HepG2 (cell line): ENCODE data around the gene YY1. TPM values are rescaled to one million over a fixed set of nuclear protein-coding genes. Genes with fewer than 3 reads are reported as not detected.
A peak's percentile ranks its signal among the peaks of the same experiment; 100 is the strongest.

Source experiments
- BRCA1 ChIP-seq: sonication (generic); formaldehyde crosslinking; IDR thresholded peaks from 2 replicates; pipeline ENCODE4 v1.4.0; 2020; ENCODE audit warnings: missing genetic modification reagents
- NR2F6 ChIP-seq, 2 experiments: IDR thresholded peaks; 2 replicates each; pipeline ENCODE4 v1.6.1; 2016; ENCODE audit warnings: antibody characterized with exemption in 1 of 2, mild to moderate bottlenecking in 1 of 2
- POGZ ChIP-seq: sonication (generic); formaldehyde crosslinking; IDR thresholded peaks from 2 replicates; pipeline ENCODE4 v1.4.0; 2020; ENCODE audit warnings: mild to moderate bottlenecking, missing genetic modification reagents
- SP2 ChIP-seq: sonication (generic); formaldehyde crosslinking; IDR thresholded peaks from 2 replicates; pipeline ENCODE4 v1.5.1; 2020; ENCODE audit warnings: mild to moderate bottlenecking, missing genetic modification reagents
- SP5 ChIP-seq: IDR thresholded peaks from 2 replicates; pipeline ENCODE4 v1.6.1; 2016; ENCODE audit warnings: low read depth, borderline replicate concordance
- SSRP1 ChIP-seq: IDR thresholded peaks from 2 replicates; pipeline ENCODE4 v1.6.1; 2016; ENCODE audit warnings: control low read depth
- YEATS2 ChIP-seq: sonication (generic); formaldehyde crosslinking; IDR thresholded peaks from 2 replicates; pipeline ENCODE4 v1.4.0; 2020; ENCODE audit warnings: missing genetic modification reagents, borderline replicate concordance
- ZNF292 ChIP-seq: sonication (generic); formaldehyde crosslinking; IDR thresholded peaks from 2 replicates; pipeline ENCODE4 v1.8.1; 2022; ENCODE audit warnings: mild to moderate bottlenecking, low read depth, missing genetic modification reagents, borderline replicate concordance
- ZNF317 ChIP-seq: sonication (generic); formaldehyde crosslinking; IDR thresholded peaks from 2 replicates; pipeline ENCODE4 v1.5.0; 2020; ENCODE audit warnings: mild to moderate bottlenecking, missing genetic modification reagents
- ZNF510 ChIP-seq: sonication (generic); formaldehyde crosslinking; IDR thresholded peaks from 2 replicates; pipeline ENCODE4 v1.4.0; 2020; ENCODE audit warnings: low read depth, mild to moderate bottlenecking, missing genetic modification reagents
- ZZZ3 ChIP-seq: sonication (generic); formaldehyde crosslinking; IDR thresholded peaks from 2 replicates; pipeline ENCODE4 v1.4.0; 2020; ENCODE audit warnings: missing genetic modification reagents, mild to moderate bottlenecking, borderline replicate concordance
- polyA plus RNA-seq, 8 experiments: library from polyadenylated mRNA; depleted of rRNA in 3 of 8; stranded (reverse) in 7 of 8; unstranded in 1 of 8; fragments of >200 nt; fragmentation: Illumina TruSeq in 4 of 8; extraction: Trizol in 4 of 8; gene quantifications; 2 replicates each; pipeline versions ENCODE4 v1.2.1 to v1.2.3, GENCODE V29; 2011 to 2016; ENCODE audit warnings: low read depth in 4 of 8, missing spikeins in 1 of 8, mixed read lengths in 1 of 8; ENCODE audit not compliant: insufficient read depth in 1 of 8
- total RNA-seq, 5 experiments: library from RNA; depleted of rRNA; stranded (reverse); fragments of >200 nt; fragmentation: Illumina TruSeq; extraction: Trizol; gene quantifications; 2 replicates each; pipeline ENCODE4 v1.2.3, GENCODE V29; 2016; ENCODE audit warnings: low read depth in 1 of 5
- TF ChIP-seq, protein P1 (sequence below): sonication (generic); formaldehyde crosslinking; IDR thresholded peaks from 2 replicates; pipeline ENCODE4 v1.4.0; 2020; ENCODE audit warnings: missing genetic modification reagents, borderline replicate concordance
- TF ChIP-seq, protein P2 (sequence below): sonication (generic); formaldehyde crosslinking; IDR thresholded peaks from 2 replicates; pipeline ENCODE4 v1.4.0; 2020; ENCODE audit warnings: mild to moderate bottlenecking, missing genetic modification reagents
- TF ChIP-seq, protein P3 (sequence below): sonication (generic); formaldehyde crosslinking; IDR thresholded peaks from 2 replicates; pipeline ENCODE4 v1.5.0; 2020; ENCODE audit warnings: mild to moderate bottlenecking, missing genetic modification reagents
- TF ChIP-seq, protein P4 (sequence below): sonication (generic); formaldehyde crosslinking; IDR thresholded peaks from 2 replicates; pipeline ENCODE4 v1.9.0; 2022; ENCODE audit warnings: low read depth, missing genetic modification reagents
- TF ChIP-seq, protein P5 (sequence below): sonication (generic); formaldehyde crosslinking; IDR thresholded peaks from 2 replicates; pipeline ENCODE4 v1.4.0; 2020; ENCODE audit warnings: mild to moderate bottlenecking, low read depth, missing genetic modification reagents

Gene YY1
- total and polyA plus RNA-seq, 2 of the 13 experiments (the other 11 are each of a cell fraction or from before 2014, with no cell fraction given): 29.4 to 68.1 TPM

DNA sequence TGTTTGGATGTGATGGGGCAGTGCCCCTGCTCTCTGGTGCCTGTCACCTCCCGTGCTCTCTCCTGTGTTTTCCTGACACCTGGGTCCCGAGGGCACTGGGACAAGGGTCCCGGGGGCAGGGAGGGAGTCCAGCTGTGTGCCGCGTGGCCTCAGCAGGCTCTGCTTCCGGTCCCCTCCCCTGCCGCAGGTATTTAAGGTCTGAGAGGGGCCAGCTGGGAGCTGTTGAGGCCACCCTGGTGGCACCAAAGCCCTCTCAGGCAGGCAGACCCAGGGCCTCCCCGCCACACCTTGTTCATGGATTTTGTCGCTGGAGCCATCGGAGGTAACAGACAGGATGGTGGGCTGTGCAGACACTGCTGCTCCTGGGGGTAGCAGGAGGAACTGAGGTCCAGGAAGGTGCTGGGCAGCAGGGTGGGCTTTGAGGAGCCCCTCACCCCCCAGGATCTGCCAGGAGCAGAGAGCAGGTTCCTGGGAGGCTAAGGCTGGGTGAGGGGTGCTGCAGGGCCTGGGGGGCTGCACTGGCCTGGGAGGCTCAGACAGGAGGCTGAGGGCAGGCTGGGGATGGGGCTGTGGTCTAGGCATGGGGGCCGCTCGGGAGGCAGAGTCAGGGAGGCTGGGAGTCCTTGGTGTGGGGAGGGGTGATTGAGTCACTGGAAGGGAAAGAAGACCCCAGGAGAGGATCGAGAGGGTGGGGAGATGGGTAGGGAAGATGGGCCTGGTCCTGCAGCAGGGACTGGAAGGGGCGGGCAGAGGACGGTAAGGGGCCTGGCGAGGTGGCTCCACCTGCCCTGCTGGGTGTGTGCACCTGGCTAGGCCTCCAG lies 84.4 kb downstream of the YY1 start, which contains the start of gene SLC25A47 (continued):
- TF ChIP-seq, protein P1, sequence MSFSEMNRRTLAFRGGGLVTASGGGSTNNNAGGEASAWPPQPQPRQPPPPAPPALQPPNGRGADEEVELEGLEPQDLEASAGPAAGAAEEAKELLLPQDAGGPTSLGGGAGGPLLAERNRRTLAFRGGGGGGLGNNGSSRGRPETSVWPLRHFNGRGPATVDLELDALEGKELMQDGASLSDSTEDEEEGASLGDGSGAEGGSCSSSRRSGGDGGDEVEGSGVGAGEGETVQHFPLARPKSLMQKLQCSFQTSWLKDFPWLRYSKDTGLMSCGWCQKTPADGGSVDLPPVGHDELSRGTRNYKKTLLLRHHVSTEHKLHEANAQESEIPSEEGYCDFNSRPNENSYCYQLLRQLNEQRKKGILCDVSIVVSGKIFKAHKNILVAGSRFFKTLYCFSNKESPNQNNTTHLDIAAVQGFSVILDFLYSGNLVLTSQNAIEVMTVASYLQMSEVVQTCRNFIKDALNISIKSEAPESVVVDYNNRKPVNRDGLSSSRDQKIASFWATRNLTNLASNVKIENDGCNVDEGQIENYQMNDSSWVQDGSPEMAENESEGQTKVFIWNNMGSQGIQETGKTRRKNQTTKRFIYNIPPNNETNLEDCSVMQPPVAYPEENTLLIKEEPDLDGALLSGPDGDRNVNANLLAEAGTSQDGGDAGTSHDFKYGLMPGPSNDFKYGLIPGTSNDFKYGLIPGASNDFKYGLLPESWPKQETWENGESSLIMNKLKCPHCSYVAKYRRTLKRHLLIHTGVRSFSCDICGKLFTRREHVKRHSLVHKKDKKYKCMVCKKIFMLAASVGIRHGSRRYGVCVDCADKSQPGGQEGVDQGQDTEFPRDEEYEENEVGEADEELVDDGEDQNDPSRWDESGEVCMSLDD (CRISPR knock-in tag): no peak
- TF ChIP-seq SP2 (CRISPR knock-in tag): peak; percentile 45
- peak; percentile 55; the same call in 1 of the 2 replicates for TF ChIP-seq ZNF510 (CRISPR knock-in tag)
- TF ChIP-seq, protein P2, sequence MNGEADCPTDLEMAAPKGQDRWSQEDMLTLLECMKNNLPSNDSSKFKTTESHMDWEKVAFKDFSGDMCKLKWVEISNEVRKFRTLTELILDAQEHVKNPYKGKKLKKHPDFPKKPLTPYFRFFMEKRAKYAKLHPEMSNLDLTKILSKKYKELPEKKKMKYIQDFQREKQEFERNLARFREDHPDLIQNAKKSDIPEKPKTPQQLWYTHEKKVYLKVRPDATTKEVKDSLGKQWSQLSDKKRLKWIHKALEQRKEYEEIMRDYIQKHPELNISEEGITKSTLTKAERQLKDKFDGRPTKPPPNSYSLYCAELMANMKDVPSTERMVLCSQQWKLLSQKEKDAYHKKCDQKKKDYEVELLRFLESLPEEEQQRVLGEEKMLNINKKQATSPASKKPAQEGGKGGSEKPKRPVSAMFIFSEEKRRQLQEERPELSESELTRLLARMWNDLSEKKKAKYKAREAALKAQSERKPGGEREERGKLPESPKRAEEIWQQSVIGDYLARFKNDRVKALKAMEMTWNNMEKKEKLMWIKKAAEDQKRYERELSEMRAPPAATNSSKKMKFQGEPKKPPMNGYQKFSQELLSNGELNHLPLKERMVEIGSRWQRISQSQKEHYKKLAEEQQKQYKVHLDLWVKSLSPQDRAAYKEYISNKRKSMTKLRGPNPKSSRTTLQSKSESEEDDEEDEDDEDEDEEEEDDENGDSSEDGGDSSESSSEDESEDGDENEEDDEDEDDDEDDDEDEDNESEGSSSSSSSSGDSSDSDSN: no peak
- TF ChIP-seq POGZ: peak; percentile 14; the same call in 1 of the 2 replicates
- TF ChIP-seq YEATS2 (CRISPR knock-in tag): no peak
- 0 out of 2 replicates have a peak, but pooled peaks have one; percentile 54 for TF ChIP-seq ZZZ3 (CRISPR knock-in tag)
- no peak for TF ChIP-seq BRCA1
- TF ChIP-seq, protein P3, sequence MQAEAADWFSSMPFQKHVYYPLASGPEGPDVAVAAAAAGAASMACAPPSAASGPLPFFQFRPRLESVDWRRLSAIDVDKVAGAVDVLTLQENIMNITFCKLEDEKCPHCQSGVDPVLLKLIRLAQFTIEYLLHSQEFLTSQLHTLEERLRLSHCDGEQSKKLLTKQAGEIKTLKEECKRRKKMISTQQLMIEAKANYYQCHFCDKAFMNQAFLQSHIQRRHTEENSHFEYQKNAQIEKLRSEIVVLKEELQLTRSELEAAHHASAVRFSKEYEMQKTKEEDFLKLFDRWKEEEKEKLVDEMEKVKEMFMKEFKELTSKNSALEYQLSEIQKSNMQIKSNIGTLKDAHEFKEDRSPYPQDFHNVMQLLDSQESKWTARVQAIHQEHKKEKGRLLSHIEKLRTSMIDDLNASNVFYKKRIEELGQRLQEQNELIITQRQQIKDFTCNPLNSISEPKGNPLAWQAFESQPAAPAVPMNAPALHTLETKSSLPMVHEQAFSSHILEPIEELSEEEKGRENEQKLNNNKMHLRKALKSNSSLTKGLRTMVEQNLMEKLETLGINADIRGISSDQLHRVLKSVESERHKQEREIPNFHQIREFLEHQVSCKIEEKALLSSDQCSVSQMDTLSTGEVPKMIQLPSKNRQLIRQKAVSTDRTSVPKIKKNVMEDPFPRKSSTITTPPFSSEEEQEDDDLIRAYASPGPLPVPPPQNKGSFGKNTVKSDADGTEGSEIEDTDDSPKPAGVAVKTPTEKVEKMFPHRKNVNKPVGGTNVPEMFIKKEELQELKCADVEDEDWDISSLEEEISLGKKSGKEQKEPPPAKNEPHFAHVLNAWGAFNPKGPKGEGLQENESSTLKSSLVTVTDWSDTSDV (CRISPR knock-in tag): no peak
- TF ChIP-seq ZNF317 (CRISPR knock-in tag): no peak
- no peak for TF ChIP-seq ZNF292 (CRISPR knock-in tag)
- TF ChIP-seq, protein P4, sequence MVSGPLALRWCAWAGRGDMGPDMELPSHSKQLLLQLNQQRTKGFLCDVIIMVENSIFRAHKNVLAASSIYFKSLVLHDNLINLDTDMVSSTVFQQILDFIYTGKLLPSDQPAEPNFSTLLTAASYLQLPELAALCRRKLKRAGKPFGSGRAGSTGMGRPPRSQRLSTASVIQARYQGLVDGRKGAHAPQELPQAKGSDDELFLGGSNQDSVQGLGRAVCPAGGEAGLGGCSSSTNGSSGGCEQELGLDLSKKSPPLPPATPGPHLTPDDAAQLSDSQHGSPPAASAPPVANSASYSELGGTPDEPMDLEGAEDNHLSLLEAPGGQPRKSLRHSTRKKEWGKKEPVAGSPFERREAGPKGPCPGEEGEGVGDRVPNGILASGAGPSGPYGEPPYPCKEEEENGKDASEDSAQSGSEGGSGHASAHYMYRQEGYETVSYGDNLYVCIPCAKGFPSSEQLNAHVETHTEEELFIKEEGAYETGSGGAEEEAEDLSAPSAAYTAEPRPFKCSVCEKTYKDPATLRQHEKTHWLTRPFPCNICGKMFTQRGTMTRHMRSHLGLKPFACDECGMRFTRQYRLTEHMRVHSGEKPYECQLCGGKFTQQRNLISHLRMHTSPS (CRISPR knock-in tag): peak; percentile 83; the same call in 1 of the 2 replicates
- TF ChIP-seq SP5 (CRISPR knock-in tag): no peak
- TF ChIP-seq, protein P5, sequence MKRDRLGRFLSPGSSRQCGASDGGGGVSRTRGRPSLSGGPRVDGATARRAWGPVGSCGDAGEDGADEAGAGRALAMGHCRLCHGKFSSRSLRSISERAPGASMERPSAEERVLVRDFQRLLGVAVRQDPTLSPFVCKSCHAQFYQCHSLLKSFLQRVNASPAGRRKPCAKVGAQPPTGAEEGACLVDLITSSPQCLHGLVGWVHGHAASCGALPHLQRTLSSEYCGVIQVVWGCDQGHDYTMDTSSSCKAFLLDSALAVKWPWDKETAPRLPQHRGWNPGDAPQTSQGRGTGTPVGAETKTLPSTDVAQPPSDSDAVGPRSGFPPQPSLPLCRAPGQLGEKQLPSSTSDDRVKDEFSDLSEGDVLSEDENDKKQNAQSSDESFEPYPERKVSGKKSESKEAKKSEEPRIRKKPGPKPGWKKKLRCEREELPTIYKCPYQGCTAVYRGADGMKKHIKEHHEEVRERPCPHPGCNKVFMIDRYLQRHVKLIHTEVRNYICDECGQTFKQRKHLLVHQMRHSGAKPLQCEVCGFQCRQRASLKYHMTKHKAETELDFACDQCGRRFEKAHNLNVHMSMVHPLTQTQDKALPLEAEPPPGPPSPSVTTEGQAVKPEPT: 0 out of 2 replicates have a peak, but pooled peaks have one; percentile 66
- TF ChIP-seq SSRP1 (CRISPR knock-in tag): no peak
- TF ChIP-seq NR2F6 (IDR thresholded peaks at IDR 0.05): peak; percentile 49; the same call in 1 of the 2 replicates
- TF ChIP-seq NR2F6 (CRISPR knock-in tag; IDR thresholded peaks at IDR 0.05): peak; percentile 80; the same call in 1 of the 2 replicates
